SK-N-SH treated with all-trans-retinoic acid at 6 μM for 48 hours (cell line): ENCODE measurements around the gene USP17L19.
"Not testable (repeated sequence)": the region's sequence is repeated elsewhere in the genome, so short reads cannot be mapped to it uniquely, and the experiment has no call there.

Experiments used
- BACH2 ChIP-seq: fragments of 250-450 bp; sonication (Bioruptor Pico); IDR thresholded peaks from 2 replicates; pipeline ENCODE4 v1.9.0; 2021; ENCODE audit warnings: mild to moderate bottlenecking, borderline replicate concordance
- ISL1 ChIP-seq: fragments of 250-450 bp; sonication (Bioruptor Pico); IDR thresholded peaks from 2 replicates; pipeline ENCODE4 v2.1.2; 2022; ENCODE audit warnings: mild to moderate bottlenecking, moderate library complexity
- OSR1 ChIP-seq: fragments of 250-450 bp; sonication (Bioruptor Pico); IDR thresholded peaks from 2 replicates; pipeline ENCODE4 v1.8.0; 2022; ENCODE audit warnings: moderate library complexity, mild to moderate bottlenecking, inconsistent platforms
- SNAI2 ChIP-seq: fragments of 250-450 bp; sonication (Bioruptor Pico); IDR thresholded peaks from 2 replicates; pipeline ENCODE4 v1.5.0; 2020; ENCODE audit warnings: mild to moderate bottlenecking, moderate library complexity
- ZC3H10 ChIP-seq: fragments of 250-450 bp; sonication (Bioruptor Pico); IDR thresholded peaks from 2 replicates; pipeline ENCODE4 v1.5.1; 2021; ENCODE audit warnings: mild to moderate bottlenecking, moderate library complexity
- ZFP3 ChIP-seq: fragments of 250-450 bp; sonication (Bioruptor Pico); IDR thresholded peaks from 2 replicates; pipeline ENCODE4 v1.5.0; 2020; ENCODE audit warnings: mild to moderate bottlenecking, moderate library complexity
- ZNF8 ChIP-seq: fragments of 450-650 bp; formaldehyde crosslinking; IDR thresholded peaks from 2 replicates; pipeline ENCODE4 v1.5.0; 2020; ENCODE audit warnings: mild to moderate bottlenecking, moderate library complexity
- TF ChIP-seq, protein P1 (sequence below): fragments of 250-450 bp; sonication (Bioruptor Pico); IDR thresholded peaks from 2 replicates; pipeline ENCODE4 v1.8.0; 2020; ENCODE audit warnings: mild to moderate bottlenecking, moderate library complexity, borderline replicate concordance

- TF ChIP-seq SNAI2 (CRISPR knock-in tag); ZC3H10 (CRISPR knock-in tag); BACH2 (CRISPR knock-in tag); ZNF8 (CRISPR knock-in tag); ISL1; OSR1 (CRISPR knock-in tag); ZFP3 (CRISPR knock-in tag): not testable (repeated sequence)
- TF ChIP-seq, protein P1, sequence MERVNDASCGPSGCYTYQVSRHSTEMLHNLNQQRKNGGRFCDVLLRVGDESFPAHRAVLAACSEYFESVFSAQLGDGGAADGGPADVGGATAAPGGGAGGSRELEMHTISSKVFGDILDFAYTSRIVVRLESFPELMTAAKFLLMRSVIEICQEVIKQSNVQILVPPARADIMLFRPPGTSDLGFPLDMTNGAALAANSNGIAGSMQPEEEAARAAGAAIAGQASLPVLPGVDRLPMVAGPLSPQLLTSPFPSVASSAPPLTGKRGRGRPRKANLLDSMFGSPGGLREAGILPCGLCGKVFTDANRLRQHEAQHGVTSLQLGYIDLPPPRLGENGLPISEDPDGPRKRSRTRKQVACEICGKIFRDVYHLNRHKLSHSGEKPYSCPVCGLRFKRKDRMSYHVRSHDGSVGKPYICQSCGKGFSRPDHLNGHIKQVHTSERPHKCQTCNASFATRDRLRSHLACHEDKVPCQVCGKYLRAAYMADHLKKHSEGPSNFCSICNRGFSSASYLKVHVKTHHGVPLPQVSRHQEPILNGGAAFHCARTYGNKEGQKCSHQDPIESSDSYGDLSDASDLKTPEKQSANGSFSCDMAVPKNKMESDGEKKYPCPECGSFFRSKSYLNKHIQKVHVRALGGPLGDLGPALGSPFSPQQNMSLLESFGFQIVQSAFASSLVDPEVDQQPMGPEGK (CRISPR knock-in tag), result not testable (repeated sequence)
These were observed 19.1 kb upstream of the USP17L19 start, which contains the start of gene USP17L15 for GRCh38 chr4:9234085-9234484.
